Subcutaneous adipose tissue (tissue), 4 donors: ENCODE results near the gene GLMN. TPM values are rescaled to one million over a fixed set of nuclear protein-coding genes. Genes with fewer than 3 reads are reported as not detected.

Source experiments
- total RNA-seq, 4 donors: library from RNA; depleted of rRNA; stranded (reverse); fragments of >200 nt; gene quantifications; one replicate each; pipeline ENCODE4 v1.1.0, GENCODE V29; 2016
- TF ChIP-seq, protein P1 (sequence below): fragments of 450-650 bp; IDR thresholded peaks from one replicate; pipeline ENCODE4 v1.5.1; 2016; ENCODE audit warnings: low read depth, mild to moderate bottlenecking, control low read depth, antibody characterized with exemption, moderate library complexity

GLMN gene
- total RNA-seq, 4 donors from 2014 or later = 6.4 to 8.6 (median 7.0) TPM

DNA sequence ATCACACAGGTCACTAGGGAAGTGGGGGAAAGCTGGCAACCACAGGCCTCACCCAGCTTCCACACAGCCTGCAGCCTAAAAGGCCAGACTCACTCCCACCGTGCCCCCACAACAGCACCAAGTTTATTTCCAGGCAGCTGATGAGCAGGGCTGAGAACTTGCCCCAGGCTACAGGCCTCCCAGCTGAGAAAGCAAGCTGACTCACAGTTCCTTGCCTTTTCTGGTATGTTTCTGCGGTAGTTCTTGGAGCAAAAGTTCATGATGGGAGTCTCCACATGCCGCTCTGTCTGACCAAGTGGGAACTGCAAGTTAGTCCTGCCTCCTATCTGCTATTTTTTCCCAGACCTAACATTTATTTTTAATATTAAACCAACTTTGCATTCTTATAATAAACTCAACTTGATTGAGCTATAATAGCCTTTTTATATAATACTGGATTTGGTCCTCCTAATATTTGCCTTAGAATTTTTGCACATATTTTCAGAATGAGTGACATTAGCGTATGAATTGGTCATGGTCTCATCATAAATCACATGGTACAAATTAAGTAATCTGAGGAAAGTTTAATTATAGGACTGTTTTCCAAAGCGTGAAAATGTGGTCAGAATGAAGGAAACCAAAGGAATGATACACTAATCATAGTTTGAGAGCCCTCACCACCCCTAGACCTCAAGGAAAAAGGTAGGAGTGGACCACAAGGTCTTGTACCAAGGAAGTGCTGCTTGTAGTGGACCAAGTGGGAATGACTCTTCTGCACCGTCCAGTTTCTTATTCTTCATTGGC is 30.8 kb upstream of the GLMN start:
- TF ChIP-seq, protein P1, sequence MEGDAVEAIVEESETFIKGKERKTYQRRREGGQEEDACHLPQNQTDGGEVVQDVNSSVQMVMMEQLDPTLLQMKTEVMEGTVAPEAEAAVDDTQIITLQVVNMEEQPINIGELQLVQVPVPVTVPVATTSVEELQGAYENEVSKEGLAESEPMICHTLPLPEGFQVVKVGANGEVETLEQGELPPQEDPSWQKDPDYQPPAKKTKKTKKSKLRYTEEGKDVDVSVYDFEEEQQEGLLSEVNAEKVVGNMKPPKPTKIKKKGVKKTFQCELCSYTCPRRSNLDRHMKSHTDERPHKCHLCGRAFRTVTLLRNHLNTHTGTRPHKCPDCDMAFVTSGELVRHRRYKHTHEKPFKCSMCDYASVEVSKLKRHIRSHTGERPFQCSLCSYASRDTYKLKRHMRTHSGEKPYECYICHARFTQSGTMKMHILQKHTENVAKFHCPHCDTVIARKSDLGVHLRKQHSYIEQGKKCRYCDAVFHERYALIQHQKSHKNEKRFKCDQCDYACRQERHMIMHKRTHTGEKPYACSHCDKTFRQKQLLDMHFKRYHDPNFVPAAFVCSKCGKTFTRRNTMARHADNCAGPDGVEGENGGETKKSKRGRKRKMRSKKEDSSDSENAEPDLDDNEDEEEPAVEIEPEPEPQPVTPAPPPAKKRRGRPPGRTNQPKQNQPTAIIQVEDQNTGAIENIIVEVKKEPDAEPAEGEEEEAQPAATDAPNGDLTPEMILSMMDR = no peak

DNA sequence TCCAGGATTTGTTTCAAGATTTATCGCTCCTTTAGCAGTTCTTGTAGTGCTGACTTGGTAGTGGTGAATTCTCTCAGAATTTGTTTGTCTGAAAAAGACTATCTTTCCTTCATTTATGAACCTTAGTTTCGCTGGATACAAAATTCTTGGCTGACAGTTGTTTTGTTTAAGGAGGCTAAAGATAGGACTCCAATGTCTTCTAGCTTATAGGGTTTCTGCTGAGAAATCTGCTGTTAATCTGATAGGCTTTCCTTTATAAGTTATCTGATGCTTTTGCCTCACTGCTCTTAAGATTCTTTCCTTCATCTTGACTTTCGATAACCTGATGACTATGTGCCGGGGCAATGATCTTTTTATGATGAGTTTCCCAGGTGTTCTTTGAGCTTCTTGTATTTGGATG is 29.0 kb upstream of the GLMN start:
- TF ChIP-seq, protein P1 = no peak

DNA sequence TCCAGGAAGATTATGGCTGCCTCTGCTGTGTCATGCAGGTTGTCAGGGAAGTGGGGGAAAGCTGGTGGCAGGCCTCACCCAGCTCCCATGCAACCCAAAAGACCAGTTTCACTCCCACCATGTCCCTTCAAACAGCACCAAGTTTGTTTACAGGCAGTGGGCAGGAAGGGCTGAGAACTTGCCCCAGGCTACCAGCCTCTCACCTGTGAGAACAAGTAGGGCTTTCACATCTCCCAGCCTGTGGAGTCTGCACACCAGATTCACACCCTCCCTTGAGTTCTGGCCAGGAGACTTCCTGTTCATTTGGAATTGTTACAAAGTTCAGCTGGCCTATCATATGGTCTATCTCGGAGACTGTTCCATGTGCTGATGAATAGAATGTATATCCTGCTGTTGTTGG is 27.9 kb upstream of the GLMN start:
- TF ChIP-seq, protein P1 = no peak

DNA sequence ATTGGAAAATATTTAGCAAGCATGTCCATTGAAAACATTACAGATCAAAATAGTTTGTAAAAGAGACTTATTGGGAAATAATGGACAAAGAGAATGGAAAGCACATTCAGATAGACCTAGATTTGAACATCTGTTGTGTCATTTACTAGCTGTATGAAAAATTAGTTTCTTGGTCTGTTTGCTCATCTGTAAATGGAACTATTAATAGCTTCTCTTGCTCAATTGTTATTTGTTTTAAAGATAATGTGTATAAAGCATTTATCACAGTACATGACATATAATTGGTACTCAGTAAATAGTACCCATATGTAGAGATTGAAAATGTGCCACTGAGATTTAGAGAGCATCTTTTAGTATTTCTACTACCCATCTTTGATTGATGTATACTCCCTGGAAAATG is 26.0 kb upstream of the GLMN start:
- TF ChIP-seq, protein P1 = no peak

DNA sequence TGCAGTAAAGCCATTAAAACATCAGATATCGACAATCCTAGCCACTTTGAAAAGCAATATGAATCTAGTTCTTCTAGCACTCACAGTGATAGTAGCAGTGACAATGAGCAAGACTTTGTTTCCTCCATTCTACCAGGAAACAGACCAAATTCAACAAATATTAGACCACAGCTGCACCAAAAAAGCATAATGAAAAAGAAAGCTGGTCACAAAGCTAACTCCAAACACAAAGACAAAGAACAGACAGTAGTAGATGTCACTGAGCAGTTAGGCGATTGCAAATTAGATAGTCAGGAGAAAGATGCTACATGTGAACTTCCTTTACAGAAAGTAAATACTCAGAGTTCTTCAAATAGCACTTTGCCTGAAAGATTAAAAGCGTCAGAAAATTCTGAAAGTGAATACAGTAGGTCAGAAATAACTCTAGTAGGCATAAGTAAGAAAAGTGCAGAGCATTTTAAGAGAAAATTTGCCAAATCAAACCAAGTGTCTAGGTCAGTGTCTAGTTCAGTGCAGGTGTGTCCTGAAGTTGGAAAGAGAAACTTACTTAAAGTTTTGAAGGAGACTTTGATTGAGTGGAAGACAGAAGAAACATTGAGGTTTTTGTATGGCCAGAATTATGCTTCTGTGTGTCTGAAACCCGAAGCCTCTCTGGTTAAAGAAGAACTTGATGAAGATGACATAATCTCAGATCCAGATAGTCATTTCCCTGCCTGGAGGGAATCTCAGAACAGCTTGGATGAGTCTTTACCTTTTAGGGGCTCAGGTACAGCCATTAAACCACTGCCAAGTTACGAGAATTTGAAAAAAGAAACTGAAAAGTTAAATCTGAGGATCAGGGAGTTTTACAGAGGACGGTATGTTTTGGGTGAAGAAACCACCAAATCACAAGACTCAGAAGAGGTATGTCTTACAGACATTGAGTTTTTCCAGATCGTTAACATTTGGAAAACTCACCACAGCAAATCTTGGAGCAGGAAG is 25.0 kb upstream of the GLMN start:
- TF ChIP-seq, protein P1 = no peak

DNA sequence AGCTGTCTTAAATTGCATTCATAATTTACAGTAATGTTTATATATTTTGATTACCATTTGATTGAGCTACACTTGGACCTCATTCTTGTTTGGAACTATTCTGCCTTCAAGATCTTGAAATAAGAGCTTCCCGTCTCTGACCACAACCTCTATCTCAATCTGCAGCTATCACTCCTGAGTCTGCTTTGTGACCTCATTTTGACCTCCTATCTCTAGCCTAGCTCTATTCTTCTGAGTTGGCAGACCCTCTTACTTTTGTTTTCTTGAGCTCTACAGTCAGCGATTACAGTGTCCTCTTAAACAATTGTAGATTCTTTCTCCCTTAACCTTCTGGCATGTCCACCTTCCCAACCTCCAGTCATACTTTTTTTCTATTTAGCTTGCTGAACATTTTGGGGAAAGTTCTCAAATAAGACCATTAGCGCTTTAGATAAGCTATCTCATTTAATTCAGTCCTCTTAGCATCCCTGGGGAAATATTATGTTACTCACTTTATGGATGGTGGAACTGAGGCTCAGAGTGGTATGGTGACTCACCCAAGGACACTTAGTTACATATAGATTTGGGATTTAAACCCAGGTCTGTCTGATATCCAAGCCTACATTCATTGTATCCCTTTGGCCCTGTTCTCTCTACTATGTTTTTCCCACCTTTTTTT is 19.2 kb upstream of the GLMN start:
- TF ChIP-seq, protein P1 = no peak
